ENCODE measurements around the gene DAP.

GRCh38 chr5:10743526-10743925, 17.5 kb downstream of the DAP start:
- TF ChIP-seq POLR2A (IDR thresholded peaks at IDR 0.05; ENCODE audit: low read depth, low read length) (no peak), POLR2AphosphoS5 (IDR thresholded peaks at IDR 0.05; ENCODE audit: low read depth, low read length) (no peak)

Data from GM12891 (cell line).